GDM1 (cell line): ENCODE measurements around the gene SSU72.
"Not testable (repeated sequence)": the region's sequence is repeated elsewhere in the genome, so short reads cannot be mapped to it uniquely, and the experiment has no call there.

Experiments used
- DNase-seq: peaks from one replicate; lab custom pipeline; 2025; lab: John Stamatoyannopoulos, UW

Gene SSU72

GRCh38 chr1:1558591-1558990 is 16.1 kb downstream of the SSU72 start:
- no peak for DNase-seq

- DNase-seq: not testable (repeated sequence)
Measured at GRCh38 chr1:1557688-1558087, 17.0 kb downstream of the SSU72 start.

- not testable (repeated sequence) for DNase-seq
Measured at GRCh38 chr1:1556961-1557360, 17.7 kb downstream of the SSU72 start.

GRCh38 chr1:1556505-1556904 is 18.2 kb downstream of the SSU72 start:
- no peak for DNase-seq

- DNase-seq: no peak
Measured at GRCh38 chr1:1554926-1555915, 19.4 kb downstream of the SSU72 start.

GRCh38 chr1:1554550-1554925 is 20.1 kb downstream of the SSU72 start:
- no peak for DNase-seq

- no peak for DNase-seq
Measured at GRCh38 chr1:1553821-1554494, 20.7 kb downstream of the SSU72 start.

GRCh38 chr1:1552263-1552639 is 22.4 kb downstream of the SSU72 start:
- no peak for DNase-seq

- DNase-seq: no peak
Measured at GRCh38 chr1:1551524-1552262, 23.0 kb downstream of the SSU72 start.

GRCh38 chr1:1550591-1551432 is 23.9 kb downstream of the SSU72 start:
- DNase-seq: no peak

GRCh38 chr1:1550087-1550486 is 24.6 kb downstream of the SSU72 start:
- no peak for DNase-seq

GRCh38 chr1:1548591-1548990 is 26.1 kb downstream of the SSU72 start:
- DNase-seq: no peak

- DNase-seq: no peak
Measured at GRCh38 chr1:1547476-1547875, 27.2 kb downstream of the SSU72 start.

- DNase-seq: no peak
Measured at GRCh38 chr1:1547011-1547410, 27.7 kb downstream of the SSU72 start.

GRCh38 chr1:1545946-1546737 is 28.5 kb downstream of the SSU72 start:
- no peak for DNase-seq

- no peak for DNase-seq
Measured at GRCh38 chr1:1544544-1544943, 30.1 kb downstream of the SSU72 start.

- DNase-seq: no peak
Measured at GRCh38 chr1:1543706-1544099, 31.0 kb downstream of the SSU72 start.

- no peak for DNase-seq
Measured at GRCh38 chr1:1542766-1543705, 31.6 kb downstream of the SSU72 start.

- DNase-seq: no peak
Measured at GRCh38 chr1:1541956-1542765, 32.5 kb downstream of the SSU72 start.
